Activated CD8-positive, alpha-beta memory T cell treated with anti-CD3 and anti-CD28 coated beads for 24 hours (primary cell): Measurements from ENCODE around the gene ULK4.

Source experiments
- DNase-seq: peaks from one replicate; pipeline ENCODE4 v3.0.0-alpha.2; 2020

The ULK4 gene

DNA sequence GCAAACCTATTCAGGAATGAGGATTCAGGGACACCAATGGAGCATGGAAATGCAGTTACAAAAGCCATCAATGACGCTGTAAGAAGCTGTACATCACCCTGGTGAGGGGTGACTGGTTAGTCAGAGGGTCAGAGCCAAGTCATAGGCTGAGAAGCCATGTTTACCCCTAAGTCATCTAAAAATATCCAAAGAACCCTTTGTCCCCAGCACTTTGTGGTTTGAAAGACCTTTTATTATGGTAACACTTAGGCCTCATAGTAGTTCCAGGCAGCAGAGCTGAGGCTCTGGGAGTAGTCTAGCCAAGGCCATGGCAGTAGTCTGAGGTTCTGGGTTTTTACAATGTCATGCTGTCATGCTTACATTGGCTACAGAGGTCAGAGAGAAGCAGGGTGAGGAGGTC, 631.4 kb downstream of the ULK4 start:
- DNase-seq, result no peak

DNA sequence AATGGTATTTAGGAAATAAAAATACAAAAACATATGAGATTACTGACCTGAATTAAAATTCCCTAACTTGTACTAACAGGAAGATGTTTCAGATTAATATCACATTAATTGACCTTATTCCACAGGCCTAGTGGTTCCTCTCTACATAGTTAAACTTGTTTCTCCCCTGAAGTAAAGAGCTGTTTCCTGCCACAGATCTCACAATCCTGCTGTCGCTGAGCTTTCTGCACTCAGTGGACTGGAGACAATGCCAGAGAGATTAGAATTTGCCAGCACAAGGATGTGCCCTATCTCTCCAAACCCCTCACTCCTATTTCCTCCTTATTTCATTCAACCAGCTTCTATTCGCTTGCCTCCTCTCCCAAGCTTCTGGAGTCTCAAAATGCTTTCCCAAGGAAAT, 632.0 kb downstream of the ULK4 start:
- DNase-seq, result no peak

GRCh38 chr3:41328926-41329325, 633.0 kb downstream of the ULK4 start:
- no peak for DNase-seq

- no peak for DNase-seq
Measured at GRCh38 chr3:41327718-41328117, 634.2 kb downstream of the ULK4 start.

- no peak for DNase-seq
Measured at GRCh38 chr3:41324156-41324475, 637.8 kb downstream of the ULK4 start.

GRCh38 chr3:41323467-41324155, 638.3 kb downstream of the ULK4 start:
- DNase-seq, result no peak

DNA sequence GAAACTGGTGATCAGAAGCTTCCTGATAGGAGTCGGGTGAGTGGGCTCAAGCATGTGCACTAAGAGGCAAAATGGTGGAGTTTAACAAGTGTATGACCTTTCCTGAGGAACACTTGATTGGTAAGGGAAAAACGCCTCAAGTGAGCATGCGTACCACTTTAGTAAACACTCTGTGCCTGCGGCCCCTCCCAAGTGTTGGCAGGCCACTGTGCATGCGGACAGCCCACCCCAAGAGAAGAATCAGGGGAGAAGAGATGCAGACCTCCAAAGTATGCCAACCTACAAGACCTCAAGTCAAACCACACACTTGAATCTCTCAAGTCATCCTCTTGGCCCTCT, 640.3 kb downstream of the ULK4 start:
- DNase-seq, result no peak

GRCh38 chr3:41320953-41321641, 640.8 kb downstream of the ULK4 start:
- DNase-seq, result no peak

DNA sequence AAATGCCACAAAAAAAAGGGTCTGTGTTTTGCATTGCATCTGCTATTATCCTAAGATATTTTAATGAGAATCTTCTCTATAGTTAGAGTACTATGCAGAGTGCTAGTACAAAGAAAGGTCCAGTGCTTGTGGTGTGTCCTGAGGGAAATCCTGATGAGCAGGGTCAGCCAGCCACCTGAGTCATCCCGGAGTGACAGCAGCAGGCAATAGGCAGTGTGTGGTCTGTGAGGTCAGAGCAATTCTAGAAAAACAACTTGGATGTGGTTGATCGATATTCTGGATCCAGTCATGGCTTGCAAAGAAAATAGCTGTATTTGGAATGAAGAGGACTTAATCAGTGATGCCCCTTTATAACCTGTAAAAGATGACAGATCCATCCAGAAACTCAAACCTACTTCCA, 643.4 kb downstream of the ULK4 start:
- no peak for DNase-seq

GRCh38 chr3:41317718-41318117, 644.2 kb downstream of the ULK4 start:
- DNase-seq, result no peak

DNA sequence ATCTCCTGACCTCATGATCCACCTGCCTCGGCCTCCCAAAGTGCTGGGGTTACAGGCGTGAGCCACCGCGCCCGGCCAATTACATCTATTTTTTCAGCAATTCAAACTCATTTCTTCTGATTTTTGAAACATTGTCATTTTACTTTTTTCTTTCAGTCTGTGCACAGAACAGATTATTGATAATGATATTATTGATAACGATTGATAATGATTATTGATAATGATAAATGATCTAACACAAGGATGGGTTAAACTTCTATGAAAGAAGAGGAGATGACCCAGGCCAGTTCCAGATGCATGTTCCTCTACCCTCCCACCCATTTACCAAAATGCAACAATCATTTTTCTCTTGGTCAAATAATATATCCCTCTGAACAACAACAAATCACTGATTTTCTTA, 644.6 kb downstream of the ULK4 start:
- no peak for DNase-seq

DNA sequence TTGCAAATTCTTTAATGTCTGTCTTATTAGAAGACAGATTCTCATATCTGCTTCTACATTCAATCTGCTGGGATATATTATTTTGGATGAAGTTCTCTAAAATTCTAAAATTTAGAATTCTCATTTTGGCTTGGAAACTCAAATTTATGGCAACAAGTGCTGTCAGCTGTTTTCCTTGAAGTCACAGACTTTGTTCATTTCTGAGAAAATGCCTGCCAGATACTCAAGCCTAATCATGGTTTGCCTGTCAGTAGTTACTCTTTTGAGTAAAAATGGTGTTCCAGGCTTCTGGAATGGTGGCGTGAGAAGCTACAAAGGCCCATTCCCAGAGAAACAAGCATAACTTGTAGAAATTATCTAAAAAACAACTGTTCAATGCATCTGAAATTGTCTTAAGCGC, 646.8 kb downstream of the ULK4 start:
- DNase-seq, result no peak

DNA sequence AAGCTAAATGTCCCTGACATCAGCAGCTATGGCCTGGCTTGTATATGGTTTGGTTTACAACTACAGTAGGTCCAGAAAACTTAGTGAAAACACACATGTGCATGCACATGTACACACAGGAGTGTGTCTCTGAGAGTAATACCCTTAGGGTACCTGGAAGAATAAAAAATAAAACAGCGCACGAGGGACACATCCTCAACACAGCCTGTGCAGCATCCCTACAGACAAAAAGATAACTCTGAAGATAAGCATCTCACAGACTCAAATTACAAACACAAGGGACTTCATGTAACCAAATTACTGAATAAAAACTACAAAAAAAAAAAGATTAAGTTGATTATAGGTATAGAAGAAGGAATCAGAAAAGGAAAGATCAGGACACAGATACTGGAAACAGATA, 653.8 kb downstream of the ULK4 start:
- no peak for DNase-seq

- DNase-seq, result no peak
Measured at GRCh38 chr3:41307065-41307464, 654.8 kb downstream of the ULK4 start.

GRCh38 chr3:41304593-41304992, 657.3 kb downstream of the ULK4 start:
- no peak for DNase-seq

- no peak for DNase-seq
Measured at GRCh38 chr3:41302295-41302694, 659.6 kb downstream of the ULK4 start.

DNA sequence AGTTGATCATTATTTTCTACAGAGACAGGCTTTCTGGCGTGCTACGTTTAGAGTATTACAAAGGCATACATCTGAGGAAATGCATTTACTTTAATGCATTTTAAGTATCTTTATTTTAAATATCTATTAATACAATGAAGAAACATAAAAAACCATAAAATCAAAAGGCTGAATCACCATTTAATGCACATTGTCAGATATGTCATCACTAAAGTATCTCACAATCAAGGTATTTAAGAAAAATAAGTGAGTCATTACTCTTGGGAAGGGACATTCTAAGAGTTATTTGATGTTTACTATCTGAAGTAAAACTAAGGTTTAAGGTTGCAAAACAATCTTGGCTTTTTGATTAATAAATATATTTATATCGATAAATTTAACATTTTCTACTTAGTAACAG, 660.4 kb downstream of the ULK4 start:
- DNase-seq, result no peak

- no peak for DNase-seq
Measured at GRCh38 chr3:41299036-41299435, 662.9 kb downstream of the ULK4 start.

DNA sequence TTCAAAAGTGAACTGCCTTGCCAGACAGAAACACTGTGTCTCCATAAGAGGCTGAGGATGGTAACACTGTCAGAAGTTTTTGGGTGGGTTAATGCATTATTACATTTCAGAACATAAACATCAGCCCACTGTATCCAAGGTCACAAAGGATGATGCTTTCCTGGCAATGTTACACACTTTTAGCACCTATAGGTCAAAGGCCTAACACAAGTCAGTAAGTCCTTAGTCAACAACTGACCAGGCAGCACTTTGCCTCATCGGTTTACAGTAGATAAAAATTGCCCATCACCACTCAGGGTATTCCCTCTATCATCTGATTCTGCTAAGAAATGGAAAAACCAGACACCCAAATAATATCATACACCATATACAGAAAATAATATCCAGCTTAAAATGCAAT, 664.2 kb downstream of the ULK4 start:
- DNase-seq, result no peak

- DNase-seq, result no peak
Measured at GRCh38 chr3:41296556-41296955, 665.3 kb downstream of the ULK4 start.

GRCh38 chr3:41295740-41296139, 666.2 kb downstream of the ULK4 start:
- DNase-seq, result no peak

- no peak for DNase-seq
Measured at GRCh38 chr3:41293169-41293681, 668.7 kb downstream of the ULK4 start.

DNA sequence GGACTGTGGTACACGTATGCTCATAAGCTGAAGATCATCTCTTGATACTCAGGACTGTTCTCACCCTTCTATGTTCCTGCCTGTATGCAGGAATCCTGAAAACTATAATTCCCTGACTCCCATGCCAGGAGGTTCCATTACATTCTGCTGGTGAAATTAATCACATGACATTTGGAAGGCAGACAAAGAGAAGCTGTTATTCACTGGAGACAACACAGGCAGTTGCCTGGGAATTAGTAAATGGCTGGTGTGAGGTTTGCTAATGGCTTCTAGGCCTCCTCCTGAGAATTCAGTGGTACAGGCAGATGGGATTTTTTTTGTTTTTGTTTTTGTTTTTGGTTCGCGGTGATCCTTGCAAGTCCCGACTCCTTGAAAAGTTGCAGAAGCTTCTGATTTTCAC, 671.2 kb downstream of the ULK4 start:
- no peak for DNase-seq

- no peak for DNase-seq
Measured at GRCh38 chr3:41290306-41290705, 671.6 kb downstream of the ULK4 start.

- DNase-seq, result no peak
Measured at GRCh38 chr3:41288785-41289184, 673.1 kb downstream of the ULK4 start.
